GM18870 (cell line): ENCODE results near the gene PALM.
A peak's percentile ranks its signal among the peaks of the same experiment; 100 is the strongest.
"Not testable (repeated sequence)": the region's sequence is repeated elsewhere in the genome, so short reads cannot be mapped to it uniquely, and the experiment has no call there.

Experiments used
- ATAC-seq: cut with Tn5 transposase; IDR thresholded peaks from one replicate; pipeline ENCODE4 v1.9.1; 2021; ENCODE audit warnings: moderate library complexity; ENCODE audit not compliant: unreplicated experiment

The PALM gene

DNA sequence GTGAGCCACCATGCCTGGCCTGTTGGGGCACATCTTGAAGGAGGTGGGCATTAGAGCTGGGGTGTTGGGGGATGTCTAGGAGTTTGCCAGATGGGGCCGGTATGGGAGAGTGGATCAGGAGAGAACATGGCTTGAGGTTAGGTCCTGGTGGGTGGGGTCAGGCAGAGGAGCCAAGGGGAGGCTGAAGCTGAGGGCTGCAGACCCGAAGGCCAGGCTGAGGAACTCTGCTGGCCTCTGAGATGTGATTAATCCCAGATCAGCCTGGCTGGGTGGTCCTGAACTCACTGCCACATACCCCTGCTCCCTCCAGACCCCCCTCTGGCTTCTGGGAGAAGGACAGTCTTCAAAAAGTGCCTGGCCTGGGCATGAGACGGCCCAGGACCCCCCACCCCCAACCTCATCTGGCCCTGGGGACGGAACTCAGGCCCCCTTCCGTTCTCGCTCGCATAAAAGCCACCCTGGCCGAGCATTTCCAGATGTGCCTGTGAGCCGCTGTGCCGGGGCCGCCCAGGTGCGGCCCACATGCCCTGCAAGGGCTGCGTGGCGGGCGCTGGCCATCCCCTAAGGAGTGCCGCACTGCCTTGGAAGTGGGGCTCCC, 29.8 kb upstream of the PALM start:
- no peak for ATAC-seq

DNA sequence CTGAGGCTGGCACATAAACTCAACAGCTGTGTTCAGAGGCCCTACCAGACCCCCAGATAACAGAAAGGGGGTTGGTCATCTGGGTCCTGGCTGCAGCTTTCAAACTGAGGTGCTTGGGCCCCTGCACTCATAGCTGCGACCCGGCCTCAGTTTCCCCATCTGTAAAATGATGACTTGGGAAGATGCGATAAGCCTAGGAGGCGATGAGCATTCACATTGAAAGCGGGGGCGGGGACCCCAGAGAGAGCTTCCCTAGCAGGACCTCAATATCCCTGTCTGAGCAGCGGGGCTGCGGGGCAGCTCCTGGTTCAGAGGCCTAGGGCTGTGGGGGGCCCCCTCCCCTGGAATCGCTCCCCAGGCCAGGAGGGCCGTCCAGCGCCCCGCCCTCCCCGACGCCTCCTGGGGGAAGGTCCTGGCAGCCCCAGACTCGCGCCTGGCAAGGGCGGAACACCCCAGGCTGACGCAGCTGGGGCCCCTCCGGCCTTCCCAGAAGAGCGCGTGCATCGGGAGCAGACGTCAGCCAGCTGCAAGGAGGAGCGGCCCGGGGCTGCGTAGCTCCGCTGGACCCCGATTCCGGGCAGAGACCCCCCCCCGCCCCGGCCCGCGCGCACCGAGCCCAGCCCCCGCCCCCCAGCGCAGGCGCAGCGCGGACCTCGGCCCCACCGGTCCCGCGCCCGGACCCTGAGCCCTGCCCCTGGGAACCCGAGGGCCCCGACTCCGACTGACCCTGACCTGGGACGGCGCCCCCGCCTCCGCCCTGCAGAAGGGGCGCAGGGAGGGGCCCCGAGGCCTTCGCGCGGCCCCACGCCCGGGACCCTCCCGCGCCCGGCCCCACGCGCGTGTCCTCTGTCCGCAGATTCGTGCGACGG, 29.1 kb upstream of the PALM start:
- ATAC-seq = no peak

DNA sequence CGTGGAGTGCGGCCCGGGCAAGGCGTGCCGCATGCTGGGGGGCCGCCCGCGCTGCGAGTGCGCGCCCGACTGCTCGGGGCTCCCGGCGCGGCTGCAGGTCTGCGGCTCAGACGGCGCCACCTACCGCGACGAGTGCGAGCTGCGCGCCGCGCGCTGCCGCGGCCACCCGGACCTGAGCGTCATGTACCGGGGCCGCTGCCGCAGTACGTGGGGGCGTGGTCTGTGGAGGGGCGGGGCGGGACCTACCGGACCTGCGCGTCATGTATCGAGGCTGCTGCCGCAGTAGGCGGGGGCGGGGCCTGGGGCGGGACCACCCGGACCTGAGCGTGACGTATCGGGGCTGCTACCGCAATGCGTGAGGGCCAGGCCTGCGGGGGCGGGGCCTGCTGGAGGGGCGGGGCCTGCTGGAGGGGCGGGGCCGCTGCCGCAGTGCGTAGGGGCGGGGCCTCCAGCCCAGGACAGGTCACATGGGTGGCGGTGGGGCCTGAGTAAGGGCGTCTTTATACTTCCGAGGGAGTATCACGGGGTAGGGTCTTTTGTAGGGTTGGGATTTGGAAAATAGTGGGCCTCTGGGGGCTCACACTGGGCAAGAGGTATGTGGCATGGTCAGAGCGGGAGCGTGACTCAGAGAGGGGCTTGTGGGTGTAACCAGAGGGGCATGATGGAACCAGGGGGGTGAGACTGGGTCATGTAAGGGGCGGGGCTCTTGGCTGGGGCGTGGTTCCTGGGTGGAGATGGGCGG, 28.3 kb upstream of the PALM start:
- ATAC-seq = peak; percentile 73

DNA sequence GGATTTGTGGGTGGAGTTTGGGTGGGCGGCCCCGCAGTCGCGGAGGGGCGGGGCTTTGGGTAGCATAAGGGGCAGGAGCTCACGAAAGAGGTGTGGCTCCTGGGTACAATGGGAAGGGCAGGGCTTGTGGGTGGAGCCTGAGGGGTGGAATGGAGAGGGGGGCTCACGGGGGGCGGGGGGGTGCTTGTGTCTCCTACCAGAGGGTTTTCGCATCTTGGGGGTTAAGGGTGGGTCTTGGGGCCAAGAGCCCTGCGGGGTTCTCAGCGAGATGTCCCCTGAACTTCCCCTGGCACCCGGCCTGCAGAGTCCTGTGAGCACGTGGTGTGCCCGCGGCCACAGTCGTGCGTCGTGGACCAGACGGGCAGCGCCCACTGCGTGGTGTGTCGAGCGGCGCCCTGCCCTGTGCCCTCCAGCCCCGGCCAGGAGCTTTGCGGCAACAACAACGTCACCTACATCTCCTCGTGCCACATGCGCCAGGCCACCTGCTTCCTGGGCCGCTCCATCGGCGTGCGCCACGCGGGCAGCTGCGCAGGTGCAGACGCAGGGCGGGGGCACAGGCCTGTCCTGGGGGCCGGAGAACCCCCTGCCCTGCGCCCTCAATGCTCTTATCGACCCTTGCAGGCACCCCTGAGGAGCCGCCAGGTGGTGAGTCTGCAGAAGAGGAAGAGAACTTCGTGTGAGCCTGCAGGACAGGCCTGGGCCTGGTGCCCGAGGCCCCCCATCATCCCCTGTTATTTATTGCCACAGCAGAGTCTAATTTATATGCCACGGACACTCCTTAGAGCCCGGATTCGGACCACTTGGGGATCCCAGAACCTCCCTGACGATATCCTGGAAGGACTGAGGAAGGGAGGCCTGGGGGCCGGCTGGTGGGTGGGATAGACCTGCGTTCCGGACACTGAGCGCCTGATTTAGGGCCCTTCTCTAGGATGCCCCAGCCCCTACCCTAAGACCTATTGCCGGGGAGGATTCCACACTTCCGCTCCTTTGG, 27.4 kb upstream of the PALM start:
- no peak for ATAC-seq

DNA sequence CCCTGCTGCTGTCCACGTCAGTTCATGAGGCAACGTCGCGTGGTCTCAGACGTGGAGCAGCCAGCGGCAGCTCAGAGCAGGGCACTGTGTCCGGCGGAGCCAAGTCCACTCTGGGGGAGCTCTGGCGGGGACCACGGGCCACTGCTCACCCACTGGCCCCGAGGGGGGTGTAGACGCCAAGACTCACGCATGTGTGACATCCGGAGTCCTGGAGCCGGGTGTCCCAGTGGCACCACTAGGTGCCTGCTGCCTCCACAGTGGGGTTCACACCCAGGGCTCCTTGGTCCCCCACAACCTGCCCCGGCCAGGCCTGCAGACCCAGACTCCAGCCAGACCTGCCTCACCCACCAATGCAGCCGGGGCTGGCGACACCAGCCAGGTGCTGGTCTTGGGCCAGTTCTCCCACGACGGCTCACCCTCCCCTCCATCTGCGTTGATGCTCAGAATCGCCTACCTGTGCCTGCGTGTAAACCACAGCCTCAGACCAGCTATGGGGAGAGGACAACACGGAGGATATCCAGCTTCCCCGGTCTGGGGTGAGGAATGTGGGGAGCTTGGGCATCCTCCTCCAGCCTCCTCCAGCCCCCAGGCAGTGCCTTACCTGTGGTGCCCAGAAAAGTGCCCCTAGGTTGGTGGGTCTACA, 25.9 kb upstream of the PALM start:
- ATAC-seq = no peak

DNA sequence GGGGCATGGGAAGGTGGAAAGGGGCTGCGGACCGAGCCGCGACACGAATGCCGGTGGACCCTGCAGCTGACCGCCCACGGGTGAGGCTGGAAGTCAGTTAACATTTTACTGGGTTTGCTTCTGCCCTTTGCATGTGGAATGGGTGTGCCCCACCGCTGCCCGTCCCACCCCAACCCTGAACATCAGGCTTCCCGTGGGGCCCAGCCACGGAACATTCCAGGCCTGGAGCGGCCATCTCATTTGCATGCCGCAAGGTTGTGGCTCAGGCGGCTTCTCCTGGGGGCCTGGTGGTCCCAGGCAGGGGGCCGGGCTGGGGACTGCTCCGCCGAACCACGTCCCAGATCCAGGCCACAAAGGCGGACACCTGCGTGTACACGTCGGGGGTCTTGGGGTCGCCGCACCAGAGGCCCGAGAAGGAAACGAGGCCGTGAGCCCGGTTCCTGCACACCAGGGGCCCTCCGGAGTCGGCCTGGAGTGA, 23.2 kb upstream of the PALM start:
- no peak for ATAC-seq

DNA sequence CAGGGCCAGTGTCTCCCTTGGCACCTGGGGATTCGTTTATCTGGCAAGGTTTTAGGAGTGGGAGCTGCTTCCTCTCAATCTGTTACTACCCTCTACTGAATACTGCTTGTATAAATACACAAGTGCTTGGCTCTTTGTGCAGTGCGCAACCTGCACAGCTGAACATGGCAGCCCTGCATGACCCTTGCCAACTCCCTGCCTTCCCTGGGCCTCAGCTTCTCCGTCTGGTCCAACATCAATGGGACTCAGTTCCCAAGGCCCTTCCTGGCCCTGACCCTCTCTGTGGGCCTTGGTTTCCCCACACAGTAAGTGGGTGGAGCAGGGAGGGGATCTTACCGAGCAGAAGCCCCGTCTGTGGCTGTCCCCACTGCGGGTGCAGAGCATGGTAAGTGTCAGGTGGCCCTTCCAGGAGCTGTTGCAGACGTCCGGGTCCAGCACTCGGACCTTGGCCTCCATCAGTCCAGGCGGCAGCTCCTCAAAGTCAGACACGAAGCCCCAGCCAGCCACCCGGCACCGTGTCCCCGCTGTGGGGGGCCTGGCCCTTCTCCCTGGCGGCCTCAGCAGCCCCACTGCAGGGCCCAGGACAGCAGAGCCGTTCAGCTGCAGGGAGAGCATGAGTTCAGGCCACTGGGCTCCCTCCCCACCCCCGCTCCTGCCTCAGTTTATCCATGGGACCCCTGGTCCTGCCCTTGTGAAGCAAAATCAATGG, 22.0 kb upstream of the PALM start:
- no peak for ATAC-seq

DNA sequence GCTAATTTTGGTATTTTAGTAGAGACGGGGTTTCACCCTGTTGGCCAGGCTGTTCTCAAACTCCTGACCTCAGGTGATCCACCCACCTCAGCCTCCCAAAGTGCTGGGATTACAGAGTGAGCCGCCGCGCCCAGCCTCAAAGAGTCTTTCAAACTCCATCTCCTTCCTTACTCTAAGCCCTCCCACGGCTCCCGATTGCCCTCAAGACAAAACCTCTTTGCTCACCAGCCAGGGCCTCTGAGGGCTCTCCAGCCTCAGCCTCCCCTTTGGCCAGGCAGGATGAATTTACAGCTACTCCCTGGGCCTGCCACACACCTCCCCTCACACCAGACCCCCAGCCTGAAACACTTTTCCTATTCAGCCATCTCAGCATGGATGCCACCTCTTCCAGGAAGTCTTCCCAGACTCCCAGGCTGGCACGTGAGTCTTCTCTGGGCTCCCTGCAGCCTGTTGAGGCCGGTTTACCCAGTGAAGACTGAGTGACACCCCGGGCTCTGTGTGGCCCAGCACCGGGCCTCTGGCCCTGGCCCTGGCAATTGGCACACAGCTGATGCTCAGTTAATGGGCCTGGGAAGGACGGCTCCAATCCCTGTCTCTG, 21.1 kb upstream of the PALM start:
- no peak for ATAC-seq

DNA sequence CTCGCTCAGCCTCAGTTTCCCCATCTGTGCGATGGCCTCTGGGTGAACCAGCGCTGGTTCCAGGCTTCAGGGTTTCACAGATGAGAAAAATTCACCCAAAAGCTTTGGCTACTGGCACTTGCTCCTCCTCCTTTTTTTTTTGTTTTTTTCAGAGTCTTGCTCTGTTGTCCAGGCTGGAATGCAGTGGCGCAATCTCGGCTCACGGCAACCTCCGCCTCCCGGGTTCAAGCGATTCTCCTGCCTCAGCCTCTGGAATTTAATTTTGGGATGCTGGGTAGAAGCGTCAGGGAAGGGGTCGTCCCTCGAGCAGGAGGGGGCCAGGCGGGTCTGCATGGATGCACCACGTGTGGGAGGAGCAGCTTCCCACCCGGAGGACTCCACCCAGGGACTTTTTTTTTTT, 20.5 kb upstream of the PALM start:
- no peak for ATAC-seq

DNA sequence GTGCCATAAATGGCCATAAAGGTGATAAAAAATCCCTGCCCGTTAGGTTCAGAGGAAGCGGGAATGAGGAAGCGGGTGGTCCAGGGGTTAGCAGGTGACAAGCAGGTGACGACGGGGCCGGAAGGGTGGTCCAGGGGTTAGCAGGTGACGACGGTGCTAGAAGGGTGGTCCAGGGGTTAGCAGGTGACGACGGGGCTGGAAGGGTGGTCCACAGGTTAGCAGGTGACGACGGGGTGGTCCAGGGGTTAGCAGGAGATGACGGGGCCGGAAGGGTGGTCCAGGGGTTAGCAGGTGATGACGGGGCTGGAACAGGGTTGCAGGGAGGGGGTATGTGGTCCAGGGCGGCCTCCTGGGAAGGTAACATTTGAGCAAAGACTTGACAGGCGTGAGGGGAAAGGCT, 19.7 kb upstream of the PALM start:
- no peak for ATAC-seq

DNA sequence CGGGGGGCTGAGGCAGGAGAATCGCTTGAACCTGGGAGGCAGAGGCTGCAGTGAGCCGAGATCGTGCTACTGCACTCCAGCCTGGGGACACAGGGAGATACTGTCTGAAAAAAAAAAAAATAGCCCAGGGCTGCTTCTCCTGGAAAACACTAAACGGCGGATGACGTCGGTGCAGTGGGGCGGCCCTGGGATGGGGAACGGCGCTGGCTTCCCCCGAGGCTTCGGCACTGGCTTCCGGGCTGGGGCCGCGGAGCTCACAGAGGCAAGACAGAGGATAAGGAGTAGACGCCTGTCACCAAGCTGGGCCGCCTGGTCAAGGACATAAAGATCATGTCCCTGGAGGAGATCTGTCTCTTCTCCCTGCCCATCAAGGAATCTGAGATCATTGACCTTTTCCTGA, 18.5 kb upstream of the PALM start:
- no peak for ATAC-seq

DNA sequence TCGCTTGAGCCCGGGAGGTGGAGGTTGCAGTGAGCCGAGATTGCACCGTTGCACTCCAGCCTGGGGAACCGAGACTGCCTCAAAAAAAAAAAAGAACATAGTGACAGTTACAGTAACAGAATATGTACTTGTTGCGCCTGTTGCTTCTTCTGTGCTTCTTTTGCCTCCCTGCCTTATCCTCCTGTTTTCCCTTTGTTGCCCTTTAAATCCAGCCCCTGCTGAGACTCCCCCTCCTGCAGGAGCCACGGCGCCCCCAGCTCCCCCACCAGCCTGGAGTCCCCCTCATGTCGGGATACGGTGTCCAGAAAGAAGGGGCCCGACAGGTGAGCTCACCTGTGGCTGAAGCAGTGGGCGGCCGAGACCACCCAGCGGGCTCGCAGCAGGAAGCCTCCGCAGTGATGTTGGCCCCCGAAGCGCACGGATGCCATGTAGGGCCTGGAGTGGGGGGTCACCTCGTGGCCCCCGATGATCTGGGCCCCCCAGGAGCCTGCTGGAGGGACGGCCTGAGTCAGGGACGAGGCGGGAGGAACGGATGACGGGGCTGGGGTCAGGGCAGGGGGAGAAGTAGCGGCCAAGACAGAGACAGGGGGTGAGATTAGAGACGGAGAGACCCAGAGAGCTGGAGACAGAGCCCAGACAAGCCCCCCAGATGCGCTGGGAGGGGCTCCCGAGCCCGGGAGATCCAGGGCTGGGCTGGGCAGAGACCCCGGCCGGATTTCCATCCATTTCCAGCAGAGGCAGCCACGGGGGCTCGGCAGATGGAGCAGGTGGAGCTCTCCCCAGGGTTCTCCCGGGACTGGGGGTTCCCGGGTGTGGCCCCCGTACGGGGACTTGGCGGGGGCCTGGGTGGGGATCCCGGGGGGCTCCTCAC, 14.0 kb upstream of the PALM start:
- ATAC-seq = no peak

DNA sequence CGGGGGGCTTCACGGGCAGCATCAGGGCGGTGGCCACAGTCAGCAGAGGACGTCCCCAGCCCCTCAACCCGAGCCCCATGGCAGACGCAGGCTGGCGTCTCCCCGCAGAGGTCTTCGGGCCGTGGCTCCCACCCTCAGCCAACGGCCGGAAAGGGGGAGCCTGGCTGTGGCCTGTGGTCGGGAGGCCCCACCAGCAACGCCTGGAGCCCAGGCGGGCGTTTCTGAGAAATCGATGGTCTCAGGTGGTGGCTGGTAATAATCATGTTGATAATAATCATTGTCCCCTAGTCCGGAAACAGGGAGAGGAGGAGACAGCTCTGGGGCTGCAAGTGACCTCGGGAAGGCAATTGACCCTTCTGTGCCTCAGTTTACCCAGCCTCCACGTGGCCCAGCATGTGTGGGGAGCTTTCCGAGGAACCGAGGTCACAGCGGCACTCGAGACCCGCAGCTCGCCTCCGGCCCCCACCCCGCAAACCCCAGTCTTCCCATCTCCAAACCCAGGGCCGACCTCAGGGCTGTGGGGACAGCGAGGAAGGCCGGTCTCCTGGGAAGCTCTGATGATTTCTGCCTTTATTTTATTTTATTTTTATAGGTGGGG, 13.3 kb upstream of the PALM start, which contains the start of gene PRSS57:
PRSS57 (minus strand) TSS at position 101 of the 598 bp plus-strand sequence; CDS start at position 79, 22 bp downstream.
- ATAC-seq = no peak

DNA sequence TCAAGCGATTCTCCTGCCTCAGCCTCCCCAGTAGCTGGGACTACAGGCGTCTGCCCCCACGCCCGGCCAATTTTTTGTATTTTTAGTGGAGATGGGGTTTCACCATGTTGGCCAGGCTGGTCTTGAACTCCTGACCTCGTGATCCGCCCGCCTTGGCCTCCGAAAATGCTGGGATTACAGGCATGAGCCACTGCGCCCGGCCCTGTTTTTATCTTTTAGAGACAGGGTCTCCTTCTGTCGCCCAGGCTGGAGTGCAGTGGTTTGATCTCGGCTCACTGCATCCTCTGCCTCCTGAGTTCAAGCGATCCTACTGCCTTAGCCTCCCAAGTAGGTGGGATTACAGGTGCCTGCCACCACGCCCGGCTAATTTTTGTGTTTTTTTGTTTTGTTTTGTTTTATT, 10.2 kb upstream of the PALM start:
- not testable (repeated sequence) for ATAC-seq

DNA sequence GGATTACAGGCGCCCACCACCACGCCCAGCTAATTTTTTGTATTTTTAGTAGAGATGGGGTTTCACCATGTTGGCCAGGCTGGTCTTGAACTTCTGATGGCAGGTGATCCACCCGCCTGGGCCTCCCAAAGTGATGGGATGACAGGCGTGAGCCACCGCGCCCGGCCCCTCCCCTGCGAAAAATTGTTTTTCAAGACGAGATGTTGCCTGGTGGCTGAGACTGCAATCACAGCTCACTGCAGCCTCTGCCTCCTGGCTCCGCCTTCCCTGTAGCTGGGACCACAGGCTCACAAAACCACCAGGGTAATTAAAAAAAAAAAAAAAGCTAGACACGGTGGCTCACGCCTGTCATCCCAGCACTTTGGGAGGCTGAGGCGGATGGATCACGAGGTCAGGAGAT, 8.8 kb upstream of the PALM start:
- ATAC-seq = not testable (repeated sequence)

DNA sequence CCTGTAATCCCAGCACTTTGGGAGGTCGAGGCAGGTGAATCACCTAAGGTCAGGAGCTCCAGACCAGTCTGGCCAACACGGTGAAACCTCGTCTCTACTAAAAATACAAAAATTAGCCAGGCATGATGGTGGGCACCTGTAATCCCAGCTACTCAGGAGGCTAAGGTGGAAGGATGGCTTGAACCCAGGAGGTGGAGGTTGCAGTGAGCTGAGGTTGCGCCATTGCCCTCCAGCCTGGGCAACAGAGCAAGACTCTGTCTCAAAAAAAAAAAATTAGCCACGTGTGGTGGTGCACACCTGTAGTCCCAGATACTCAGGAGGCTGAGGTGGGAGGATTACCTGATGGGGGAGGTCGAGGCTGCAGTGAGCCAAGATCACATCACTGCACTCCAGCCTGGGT, 5.9 kb upstream of the PALM start:
- not testable (repeated sequence) for ATAC-seq

DNA sequence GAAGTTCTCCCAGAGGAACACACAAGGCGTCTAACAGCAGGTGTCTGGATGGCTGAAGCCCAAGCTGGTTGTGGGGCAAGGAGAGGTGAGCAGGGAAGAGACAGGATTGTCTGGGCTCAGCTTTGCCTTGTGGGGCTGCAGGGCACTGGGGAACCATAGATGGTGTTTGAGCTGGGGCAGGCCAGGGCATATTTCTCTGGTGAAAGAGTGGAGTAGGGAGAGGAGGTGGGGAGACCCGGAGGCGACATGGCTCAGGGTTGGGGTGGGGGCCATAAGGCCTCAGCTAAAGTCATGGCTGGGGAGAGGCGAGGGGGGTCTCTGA, 5.4 kb upstream of the PALM start:
- ATAC-seq = no peak
